ENCODE results near the gene VAMP4.
A peak's percentile ranks its signal among the peaks of the same experiment; 100 is the strongest.
"Not testable (repeated sequence)": the region's sequence is repeated elsewhere in the genome, so short reads cannot be mapped to it uniquely, and the experiment has no call there.

The VAMP4 gene

GRCh38 chr1:171664976-171665375, 76.9 kb downstream of the VAMP4 start:
- TF ChIP-seq CTCF (IDR thresholded peaks at IDR 0.05; ENCODE audit: low read length, missing control alignments) = no peak
- DNase-seq (ENCODE audit: low read depth) = peak; percentile 3
- H3K4me3 ChIP-seq (replicated peaks; ENCODE audit: low read depth, low read length) = no peak overlapping the region

- no peak for DNase-seq (ENCODE audit: low read depth)
- no peak for TF ChIP-seq CTCF (IDR thresholded peaks at IDR 0.05; ENCODE audit: low read length, missing control alignments)
- H3K4me3 ChIP-seq (replicated peaks; ENCODE audit: low read depth, low read length) = no peak overlapping the region
Measured at GRCh38 chr1:171663854-171664575, 77.8 kb downstream of the VAMP4 start.

- H3K4me3 ChIP-seq (replicated peaks; ENCODE audit: low read depth, low read length) = no peak overlapping the region
- TF ChIP-seq CTCF (IDR thresholded peaks at IDR 0.05; ENCODE audit: low read length, missing control alignments) = no peak
- DNase-seq (ENCODE audit: low read depth) = no peak
Measured at GRCh38 chr1:171663036-171663853, 78.6 kb downstream of the VAMP4 start.

- no peak overlapping the region for H3K4me3 ChIP-seq (replicated peaks; ENCODE audit: low read depth, low read length)
- no peak for DNase-seq (ENCODE audit: low read depth)
- TF ChIP-seq CTCF (IDR thresholded peaks at IDR 0.05; ENCODE audit: low read length, missing control alignments) = no peak
Measured at GRCh38 chr1:171661076-171661650, 80.7 kb downstream of the VAMP4 start.

- not testable (repeated sequence) for DNase-seq (ENCODE audit: low read depth); H3K4me3 ChIP-seq (replicated peaks; ENCODE audit: low read depth, low read length)
Measured at GRCh38 chr1:171656206-171656605, 85.7 kb downstream of the VAMP4 start.

- H3K4me3 ChIP-seq (replicated peaks; ENCODE audit: low read depth, low read length) = peak overlapping the region; percentile 44
Measured at GRCh38 chr1:171655746-171656116, 86.1 kb downstream of the VAMP4 start.

More at GRCh38 chr1:171655746-171656116, 86.1 kb downstream of the VAMP4 start:
- no peak for DNase-seq (ENCODE audit: low read depth)
- TF ChIP-seq CTCF (IDR thresholded peaks at IDR 0.05; ENCODE audit: low read length, missing control alignments) = no peak

Measured in fibroblast of pulmonary artery (primary cell).